Osteoblast (primary cell): Measurements from ENCODE around the gene SHISA8. TPM values are rescaled to one million over a fixed set of nuclear protein-coding genes. Genes with fewer than 3 reads are reported as not detected.
A peak's percentile ranks its signal among the peaks of the same experiment; 100 is the strongest.

Source experiments
- DNase-seq: peaks from one replicate; pipeline ENCODE4 v3.0.0; 2011; ENCODE audit warnings: low spot score, mixed read lengths; ENCODE audit not compliant: insufficient read length; ENCODE audit errors: missing footprints
- H2AFZ ChIP-seq: 2 replicates; pipeline ENCODE4 v1.6.0; 2011; ENCODE audit warnings: mild to moderate bottlenecking, low read length
- H3K27ac ChIP-seq: 2 replicates; pipeline ENCODE4 v1.5.1; 2011; ENCODE audit warnings: mild to moderate bottlenecking, low read depth, low read length, moderate library complexity
- H3K27me3 ChIP-seq: 2 replicates; pipeline ENCODE4 v1.6.0; 2012; ENCODE audit warnings: mild to moderate bottlenecking, control low read depth, inconsistent platforms, low read length, moderate library complexity; ENCODE audit not compliant: insufficient read depth
- H3K36me3 ChIP-seq: 2 replicates; pipeline ENCODE4 v1.5.1; 2011; ENCODE audit warnings: mild to moderate bottlenecking, low read length, control low read depth, moderate library complexity; ENCODE audit not compliant: insufficient read depth
- H3K4me1 ChIP-seq: 2 replicates; pipeline ENCODE4 v1.5.1; 2011; ENCODE audit warnings: mild to moderate bottlenecking, low read length, control low read depth, moderate library complexity; ENCODE audit not compliant: insufficient read depth
- H3K4me2 ChIP-seq: 2 replicates; pipeline ENCODE4 v1.6.0; 2011; ENCODE audit warnings: mild to moderate bottlenecking, low read length; ENCODE audit not compliant: insufficient read depth
- H3K4me3 ChIP-seq: fragments of 200-600 bp; sonication (generic); 3 replicates; pipeline ENCODE4 v1.5.1; 2012; ENCODE audit warnings: mild to moderate bottlenecking, low read length, inconsistent platforms; ENCODE audit not compliant: insufficient read depth
- H3K79me2 ChIP-seq: 2 replicates; pipeline ENCODE4 v1.6.0; 2012; ENCODE audit warnings: mild to moderate bottlenecking, low read length, control low read depth, inconsistent platforms; ENCODE audit not compliant: insufficient read depth
- H3K9me3 ChIP-seq: 2 replicates; pipeline ENCODE4 v1.5.1; 2011; ENCODE audit warnings: low read depth, low read length, control low read depth
- H4K20me1 ChIP-seq: 2 replicates; pipeline ENCODE4 v1.6.0; 2012; ENCODE audit warnings: mild to moderate bottlenecking, low read length, control low read depth; ENCODE audit not compliant: insufficient read depth
- total RNA-seq: library from RNA; depleted of rRNA; stranded (reverse); fragments of >200 nt; gene quantifications from 2 replicates; pipeline ENCODE4 v1.2.3, GENCODE V29; 2012
- TF ChIP-seq, protein P1 (sequence below): IDR thresholded peaks from 2 replicates; pipeline ENCODE4 v1.5.1; 2011; ENCODE audit warnings: mild to moderate bottlenecking, low read depth, low read length, moderate library complexity; ENCODE audit errors: extremely low read depth

SHISA8 gene
- total RNA-seq, 1 donor: not detected

GRCh38 chr22:41888627-41889200 lies 26.2 kb downstream of the SHISA8 start:
- Histone ChIP-seq H3K36me3 (peaks cover 46% of the 10 kb centered on the region), H2AFZ (no peak overlapping the region), H3K4me1 (peaks cover 6% of the 10 kb centered on the region), H3K4me2 (no peak overlapping the region), H4K20me1 (peaks cover 2% of the 10 kb centered on the region), H3K27ac (no peak overlapping the region), H3K27me3 (no peaks in the 10 kb centered on the region), H3K79me2 (no peaks in the 10 kb centered on the region), H3K9me3 (no peaks in the 10 kb centered on the region), H3K4me3 (no peak overlapping the region)
- TF ChIP-seq, protein P1, sequence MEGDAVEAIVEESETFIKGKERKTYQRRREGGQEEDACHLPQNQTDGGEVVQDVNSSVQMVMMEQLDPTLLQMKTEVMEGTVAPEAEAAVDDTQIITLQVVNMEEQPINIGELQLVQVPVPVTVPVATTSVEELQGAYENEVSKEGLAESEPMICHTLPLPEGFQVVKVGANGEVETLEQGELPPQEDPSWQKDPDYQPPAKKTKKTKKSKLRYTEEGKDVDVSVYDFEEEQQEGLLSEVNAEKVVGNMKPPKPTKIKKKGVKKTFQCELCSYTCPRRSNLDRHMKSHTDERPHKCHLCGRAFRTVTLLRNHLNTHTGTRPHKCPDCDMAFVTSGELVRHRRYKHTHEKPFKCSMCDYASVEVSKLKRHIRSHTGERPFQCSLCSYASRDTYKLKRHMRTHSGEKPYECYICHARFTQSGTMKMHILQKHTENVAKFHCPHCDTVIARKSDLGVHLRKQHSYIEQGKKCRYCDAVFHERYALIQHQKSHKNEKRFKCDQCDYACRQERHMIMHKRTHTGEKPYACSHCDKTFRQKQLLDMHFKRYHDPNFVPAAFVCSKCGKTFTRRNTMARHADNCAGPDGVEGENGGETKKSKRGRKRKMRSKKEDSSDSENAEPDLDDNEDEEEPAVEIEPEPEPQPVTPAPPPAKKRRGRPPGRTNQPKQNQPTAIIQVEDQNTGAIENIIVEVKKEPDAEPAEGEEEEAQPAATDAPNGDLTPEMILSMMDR: no peak
- peak; percentile 81 for DNase-seq

DNA sequence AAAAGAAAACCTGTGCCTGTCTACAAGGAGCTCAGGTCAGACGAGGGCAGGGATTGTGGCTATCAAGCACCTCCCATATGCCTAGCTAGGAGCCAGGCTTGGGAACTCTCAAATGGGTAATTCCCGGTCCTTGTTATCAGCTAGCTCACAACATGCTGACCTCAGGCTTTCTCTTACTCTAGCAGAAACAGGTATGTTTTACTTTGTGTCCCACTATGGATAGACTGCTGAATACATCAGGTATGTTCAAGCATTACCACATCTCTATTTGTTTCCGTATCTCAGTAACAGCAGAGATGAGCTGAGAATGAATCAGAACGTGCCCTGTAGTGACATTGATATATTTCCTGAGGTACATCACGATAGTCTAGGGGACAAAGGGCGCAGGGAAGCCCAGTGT lies 29.4 kb downstream of the SHISA8 start:
- Histone ChIP-seq H3K27me3 (no peaks in the 10 kb centered on the region), H4K20me1 (peaks cover 2% of the 10 kb centered on the region), H3K36me3 (peaks cover 52% of the 10 kb centered on the region)

GRCh38 chr22:41885116-41885515 lies 29.8 kb downstream of the SHISA8 start:
- Histone ChIP-seq H4K20me1 (peaks cover 2% of the 10 kb centered on the region), H3K4me1 (peaks cover 6% of the 10 kb centered on the region), H2AFZ (no peak overlapping the region), H3K9me3 (no peaks in the 10 kb centered on the region), H3K79me2 (no peaks in the 10 kb centered on the region), H3K4me3 (no peak overlapping the region), H3K4me2 (no peak overlapping the region), H3K27ac (no peak overlapping the region), H3K36me3 (peaks cover 54% of the 10 kb centered on the region), H3K27me3 (no peaks in the 10 kb centered on the region)
- TF ChIP-seq, protein P1: no peak
- DNase-seq: peak; percentile 27

More for the DNA sequence above, 29.4 kb downstream of the SHISA8 start:
- TF ChIP-seq, protein P1: no peak
- Histone ChIP-seq H3K4me3 (no peak overlapping the region), H3K27ac (no peak overlapping the region), H3K9me3 (no peaks in the 10 kb centered on the region), H3K4me2 (no peak overlapping the region), H2AFZ (no peak overlapping the region), H3K79me2 (no peaks in the 10 kb centered on the region), H3K4me1 (peaks cover 6% of the 10 kb centered on the region)
- no peak for DNase-seq

GRCh38 chr22:41883400-41883799 lies 31.5 kb downstream of the SHISA8 start:
- no peak overlapping the region for H3K4me2 ChIP-seq
- H3K4me1 ChIP-seq: peaks cover 2% of the 10 kb centered on the region
- H3K36me3 ChIP-seq: peaks cover 48% of the 10 kb centered on the region
- H3K4me3 ChIP-seq: no peak overlapping the region
- TF ChIP-seq, protein P1: no peak
- H3K9me3 ChIP-seq: no peaks in the 10 kb centered on the region
- no peak overlapping the region for H3K27ac ChIP-seq
- no peak overlapping the region for H2AFZ ChIP-seq
- peak; percentile 34 for DNase-seq
- no peaks in the 10 kb centered on the region for H3K27me3 ChIP-seq
- H3K79me2 ChIP-seq: no peaks in the 10 kb centered on the region
- H4K20me1 ChIP-seq: no peaks in the 10 kb centered on the region
